Amniotic stem cell (primary cell): ENCODE measurements around the gene SDK1.
"Not testable (repeated sequence)": the region's sequence is repeated elsewhere in the genome, so short reads cannot be mapped to it uniquely, and the experiment has no call there.

Experiments
- DNase-seq: peaks from one replicate; lab custom pipeline; 2025; lab: John Stamatoyannopoulos, UW

SDK1 gene

GRCh38 chr7:4227105-4228010 is 926.3 kb downstream of the SDK1 start:
- DNase-seq: no peak

GRCh38 chr7:4230352-4230751 is 929.3 kb downstream of the SDK1 start:
- no peak for DNase-seq

DNA sequence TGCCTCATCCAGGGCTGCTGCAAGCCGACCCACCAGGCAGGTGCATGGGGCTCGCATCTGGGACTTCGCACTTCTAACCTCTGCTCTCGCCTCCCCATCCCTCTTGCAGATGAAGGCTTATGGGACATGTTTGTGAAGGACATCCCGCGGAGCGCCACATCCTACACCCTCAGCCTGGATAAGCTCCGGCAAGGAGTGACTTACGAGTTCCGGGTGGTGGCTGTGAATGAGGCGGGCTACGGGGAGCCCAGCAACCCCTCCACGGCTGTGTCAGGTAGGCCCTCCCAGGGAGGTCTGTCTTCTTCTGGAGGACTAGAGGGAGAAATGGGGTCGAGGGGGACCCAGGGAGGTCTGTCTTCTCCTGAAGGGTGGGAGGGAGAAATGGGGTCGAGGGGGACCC is 932.1 kb downstream of the SDK1 start:
- no peak for DNase-seq

DNA sequence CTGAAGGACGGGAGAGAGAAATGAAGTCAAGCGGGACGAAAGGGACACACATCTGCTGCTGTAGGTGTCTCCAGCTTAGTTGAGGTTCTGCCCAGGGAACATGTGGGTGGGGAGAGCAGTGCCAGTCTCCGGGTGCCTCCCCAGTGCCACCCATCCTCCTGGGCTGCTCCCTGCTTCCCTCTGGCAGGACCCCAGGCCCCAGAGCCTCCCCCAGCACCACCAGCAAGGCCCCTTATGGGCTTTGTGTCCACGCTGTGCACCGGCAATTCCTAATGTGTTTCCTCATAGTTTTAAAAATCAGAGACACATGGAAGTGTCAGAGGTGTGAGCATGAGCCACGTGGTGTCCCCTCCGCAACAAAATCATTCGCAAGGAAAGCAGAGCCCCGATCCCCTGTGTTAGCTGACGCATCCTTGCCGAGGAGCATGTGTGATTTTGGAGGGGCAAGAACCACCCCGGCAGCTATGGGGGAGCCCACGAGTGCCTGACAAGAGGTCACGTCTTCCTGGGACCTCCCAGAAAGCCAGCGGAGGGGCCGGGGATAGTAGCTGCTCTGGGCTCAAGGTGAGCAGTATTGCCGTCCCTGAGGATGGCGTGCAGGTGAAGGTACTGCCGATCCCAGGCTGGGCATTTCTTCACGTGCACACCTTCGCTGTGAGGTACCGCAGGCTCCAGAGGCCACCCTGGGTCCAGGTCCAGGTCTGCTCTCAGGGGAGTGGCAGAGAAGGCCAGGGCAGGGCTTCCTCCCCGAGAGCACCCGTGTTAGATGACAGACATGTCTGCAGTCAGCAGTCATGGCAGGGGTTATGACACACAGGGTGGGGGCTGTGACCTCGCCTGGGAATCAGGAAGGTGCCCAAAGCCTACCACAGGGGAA is 932.8 kb downstream of the SDK1 start:
- no peak for DNase-seq

- DNase-seq: no peak
Observed at GRCh38 chr7:4234498-4234855, 933.4 kb downstream of the SDK1 start.

DNA sequence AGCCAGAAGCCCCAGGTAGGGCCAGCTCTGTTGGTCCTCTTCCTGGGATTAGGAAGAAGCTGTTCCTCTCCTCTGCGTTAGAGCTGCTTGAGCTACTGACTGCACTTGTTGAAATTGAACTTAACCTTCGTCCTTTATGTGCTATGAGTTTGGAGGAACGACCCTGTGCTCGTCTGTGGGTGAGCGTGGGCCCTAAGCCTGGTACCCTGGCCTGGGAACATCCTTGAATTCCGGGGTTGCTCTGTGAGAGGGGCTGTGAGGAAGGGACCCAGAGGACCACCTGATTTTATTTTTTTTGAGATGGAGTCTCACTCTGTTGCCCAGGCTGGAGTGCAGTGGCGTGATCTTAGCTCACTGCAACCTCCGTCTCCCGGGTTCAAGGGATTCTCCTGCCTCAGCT is 933.8 kb downstream of the SDK1 start:
- DNase-seq: no peak

GRCh38 chr7:4235596-4235995 is 934.5 kb downstream of the SDK1 start:
- DNase-seq: no peak

- DNase-seq: no peak
Observed at GRCh38 chr7:4236389-4236788, 935.3 kb downstream of the SDK1 start.

DNA sequence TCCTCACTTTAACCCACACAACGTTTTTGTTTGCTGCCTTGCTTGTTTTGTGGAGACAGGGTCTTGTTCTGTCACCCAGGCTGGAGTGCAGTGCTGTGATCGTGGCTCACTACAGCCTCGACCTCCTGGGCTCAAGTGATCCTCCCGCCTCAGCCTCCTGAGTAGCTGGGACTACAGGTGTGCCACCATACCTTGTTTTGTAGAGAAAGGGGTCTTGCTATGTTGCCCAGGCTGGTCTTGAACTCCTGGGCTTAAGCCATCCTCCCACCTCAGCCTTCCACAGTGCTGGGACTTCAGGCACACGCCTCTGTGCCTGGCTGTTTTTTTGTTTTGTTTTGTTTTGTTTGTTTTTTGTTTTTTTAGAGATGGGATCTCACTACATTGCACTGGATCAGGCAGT is 935.8 kb downstream of the SDK1 start:
- not testable (repeated sequence) for DNase-seq

GRCh38 chr7:4237296-4238235 is 936.5 kb downstream of the SDK1 start:
- DNase-seq: no peak

DNA sequence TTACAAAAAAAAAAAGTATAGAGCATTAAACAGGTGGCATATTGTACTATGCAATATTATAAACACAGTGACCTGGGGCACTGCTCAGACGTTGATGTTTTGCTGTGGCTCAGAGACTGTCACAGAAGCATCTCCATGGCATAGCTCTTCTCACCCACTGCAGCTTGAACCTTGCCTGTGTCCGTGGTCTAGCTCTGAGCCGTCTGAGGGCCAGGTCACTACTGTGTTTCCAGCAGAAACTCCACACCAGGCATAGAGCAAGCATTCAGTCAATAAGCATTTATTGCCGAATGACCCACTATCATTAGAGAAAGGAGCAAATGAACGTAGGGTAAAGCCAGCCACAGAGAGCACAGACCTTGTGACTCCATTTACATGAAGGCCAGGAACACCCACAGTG is 937.8 kb downstream of the SDK1 start:
- no peak for DNase-seq

- no peak for DNase-seq
Observed at GRCh38 chr7:4240042-4240441, 939.0 kb downstream of the SDK1 start.

- no peak for DNase-seq
Observed at GRCh38 chr7:4240520-4241303, 939.7 kb downstream of the SDK1 start.

DNA sequence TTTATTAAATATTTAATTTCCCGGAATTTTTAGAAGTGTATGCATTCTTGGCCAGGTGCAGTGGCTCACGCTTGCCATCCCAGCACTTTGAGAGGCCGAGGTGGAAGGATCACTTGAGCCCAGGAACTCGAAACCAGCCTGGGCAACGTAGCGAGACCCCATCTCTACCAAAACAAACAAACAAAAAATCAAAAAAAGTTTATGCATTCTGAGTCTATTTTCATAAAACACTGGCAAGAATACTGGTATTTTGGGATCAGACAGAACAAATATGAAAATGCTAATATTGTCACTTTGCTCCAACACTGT is 940.2 kb downstream of the SDK1 start:
- no peak for DNase-seq

DNA sequence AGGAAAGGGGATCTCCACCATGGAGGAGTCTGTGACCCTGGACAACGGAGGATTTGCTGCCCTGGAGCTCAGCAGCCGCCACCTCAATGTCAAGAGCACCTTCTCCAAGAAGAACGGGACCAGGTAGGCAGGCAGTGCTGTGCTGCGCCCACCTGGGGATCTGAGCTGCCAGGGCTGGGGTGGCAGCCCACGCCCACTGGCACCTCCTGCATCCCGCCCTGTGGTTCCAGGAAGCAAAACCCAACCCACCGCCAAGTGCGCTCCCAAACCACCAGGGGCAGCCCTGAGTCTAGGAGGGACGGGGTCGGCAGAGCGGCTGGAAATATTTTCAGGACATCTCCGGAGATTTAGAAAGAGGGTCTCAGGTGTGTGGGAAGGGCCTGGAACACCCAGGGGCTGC is 940.7 kb downstream of the SDK1 start:
- no peak for DNase-seq

DNA sequence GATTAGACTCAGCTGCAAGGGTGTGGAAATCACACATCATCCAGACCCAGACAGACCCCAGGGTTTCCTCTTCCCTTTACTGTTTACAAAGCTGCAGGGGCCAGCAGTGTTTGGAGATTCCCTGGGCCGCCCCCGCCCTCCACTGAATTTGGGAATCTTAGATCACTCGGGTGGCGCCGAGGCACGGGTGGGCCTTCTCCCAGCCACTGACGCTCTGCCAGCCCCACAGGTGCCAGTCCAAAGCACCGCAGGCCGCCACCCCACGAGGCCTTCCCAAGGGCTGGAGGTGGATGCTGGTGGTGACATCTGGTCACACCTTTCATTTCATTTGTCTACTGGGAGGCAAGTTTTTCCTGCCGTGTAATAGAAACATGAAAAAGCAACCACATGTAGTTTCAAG is 941.7 kb downstream of the SDK1 start:
- no peak for DNase-seq

DNA sequence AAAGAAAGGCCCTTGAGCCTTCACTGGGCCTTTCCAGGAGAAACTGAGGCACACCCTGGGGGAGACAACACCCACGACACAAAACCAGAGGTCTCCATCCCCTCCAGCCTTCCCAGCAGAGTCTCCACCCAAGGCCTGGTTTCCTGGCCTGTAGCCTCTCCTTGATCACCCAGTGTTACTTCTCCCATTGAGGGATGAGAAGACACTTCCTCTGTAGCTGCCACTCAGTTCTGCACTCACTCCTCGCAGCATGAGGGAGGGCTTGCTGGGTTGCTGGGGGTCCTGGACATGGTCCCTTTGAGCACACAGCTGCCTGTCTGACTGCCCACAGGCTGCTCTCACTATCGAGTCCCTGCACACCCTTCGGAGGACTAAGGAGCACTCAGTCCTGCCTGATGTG is 943.0 kb downstream of the SDK1 start:
- DNase-seq: no peak

GRCh38 chr7:4244635-4245034 is 943.6 kb downstream of the SDK1 start:
- DNase-seq: no peak

- DNase-seq: no peak
Observed at GRCh38 chr7:4245135-4245865, 944.2 kb downstream of the SDK1 start.

GRCh38 chr7:4245866-4246470 is 944.9 kb downstream of the SDK1 start:
- DNase-seq: no peak
